Measurements from ENCODE around the gene MED17. TPM values are rescaled to one million over a fixed set of nuclear protein-coding genes. Genes with fewer than 3 reads are reported as not detected.

MED17 gene
- total RNA-seq, 1 experiment from 2014 or later = 29.6 TPM

GRCh38 chr11:93767018-93767417, 17.1 kb upstream of the MED17 start:
- ChIA-PET POLR2A (no interaction called here), CTCF (no interaction called here)
- H3K36me3 Mint-ChIP-seq = peaks cover 9% of the 10 kb centered on the region; the same call in 1 of the 2 replicates
- no peaks in the 10 kb centered on the region; the same call in 1 of the 2 replicates for H3K27me3 Mint-ChIP-seq (ENCODE audit: low read depth)
- peaks cover 23% of the 10 kb centered on the region for H3K9me3 Mint-ChIP-seq
- DNase-seq (ENCODE audit: low spot score) = no peak
- no peak for TF ChIP-seq ERG (CRISPR knock-in tag; IDR thresholded peaks at IDR 0.05)
- no peak for TF ChIP-seq ZMAT4 (CRISPR knock-in tag; IDR thresholded peaks at IDR 0.05)
- no peak for TF ChIP-seq TCF7 (CRISPR knock-in tag; IDR thresholded peaks at IDR 0.05; ENCODE audit: low read depth)
- TF ChIP-seq FOXK1 (CRISPR knock-in tag; IDR thresholded peaks at IDR 0.05) = no peak
- TF ChIP-seq ESRRA (CRISPR knock-in tag; IDR thresholded peaks at IDR 0.05; ENCODE audit: borderline replicate concordance) = no peak
- TF ChIP-seq TEAD1 (CRISPR knock-in tag; IDR thresholded peaks at IDR 0.05) = no peak
- TF ChIP-seq CTCF (IDR thresholded peaks at IDR 0.05) = no peak
- no peak for TF ChIP-seq PRDM15 (CRISPR knock-in tag; IDR thresholded peaks at IDR 0.05)
- TF ChIP-seq SMAD3 (CRISPR knock-in tag; IDR thresholded peaks at IDR 0.05; ENCODE audit: borderline replicate concordance) = no peak
- peaks cover 10% of the 10 kb centered on the region for H3K4me1 Mint-ChIP-seq
- H3K27ac Mint-ChIP-seq = no peak overlapping the region
- peak; percentile 43; the same call in 1 of the 2 replicates for ATAC-seq
- no peak overlapping the region for H3K4me3 Mint-ChIP-seq

- ChIA-PET POLR2A (no interaction called here), CTCF (no interaction called here)
- Mint-ChIP-seq H3K4me3 (no peak overlapping the region), H3K27ac (no peak overlapping the region), H3K36me3 (0 out of 2 replicates have a peak, but pooled peaks cover 5% of the 10 kb centered on the region), H3K9me3 (peaks cover 23% of the 10 kb centered on the region), H3K4me1 (peaks cover 12% of the 10 kb centered on the region), H3K27me3 (ENCODE audit: low read depth) (no peaks in the 10 kb centered on the region; the same call in 1 of the 2 replicates)
- no peak for DNase-seq (ENCODE audit: low spot score)
- ATAC-seq = no peak
- TF ChIP-seq SMAD3 (CRISPR knock-in tag; IDR thresholded peaks at IDR 0.05; ENCODE audit: borderline replicate concordance) (no peak), FOXP1 (CRISPR knock-in tag; IDR thresholded peaks at IDR 0.05; ENCODE audit: borderline replicate concordance) (no peak), ZNF138 (CRISPR knock-in tag; conservative IDR thresholded peaks at IDR 0.05) (no peak), RORB (CRISPR knock-in tag; IDR thresholded peaks at IDR 0.05) (no peak), PRDM15 (CRISPR knock-in tag; IDR thresholded peaks at IDR 0.05) (no peak), ZNF416 (CRISPR knock-in tag; IDR thresholded peaks at IDR 0.05) (no peak), USF2 (CRISPR knock-in tag; IDR thresholded peaks at IDR 0.05) (no peak), SOX15 (CRISPR knock-in tag; IDR thresholded peaks at IDR 0.05) (no peak), ERG (CRISPR knock-in tag; IDR thresholded peaks at IDR 0.05) (no peak), ZNF263 (CRISPR knock-in tag; IDR thresholded peaks at IDR 0.05; ENCODE audit: low read depth) (no peak), EMX1 (CRISPR knock-in tag; IDR thresholded peaks at IDR 0.05) (no peak), AR (CRISPR knock-in tag; IDR thresholded peaks at IDR 0.05) (no peak)
Observed at GRCh38 chr11:93770160-93770559, 13.9 kb upstream of the MED17 start.

All from WTC11 (cell line).